ENCODE data around the gene KCNQ4. TPM values are rescaled to one million over a fixed set of nuclear protein-coding genes. Genes with fewer than 3 reads are reported as not detected.
A peak's percentile ranks its signal among the peaks of the same experiment; 100 is the strongest.

KCNQ4 gene
- polyA plus RNA-seq, 3 donors: 0.13 TPM; not detected in 2

- peaks cover 4 to 14% of the 10 kb centered on the region in 2 donors for H3K36me3 Mint-ChIP-seq
- H3K27me3 ChIP-seq (ENCODE audit: control insufficient read depth in 2 of 2, insufficient read depth in 2 of 2, low read length in 2 of 2): peaks cover 17 to 35% of the 10 kb centered on the region in 2 donors
- peaks cover 4 to 9% of the 10 kb centered on the region in 2 donors for H3K4me1 ChIP-seq (ENCODE audit: control insufficient read depth in 1 of 2, insufficient read depth in 2 of 2, low read length in 2 of 2)
- no peak for TF ChIP-seq CTCF (IDR thresholded peaks at IDR 0.05)
- H3K4me1 Mint-ChIP-seq: peaks cover 14% of the 10 kb centered on the region
- H3K27ac Mint-ChIP-seq: no peak overlapping the region
- H3K27me3 Mint-ChIP-seq (ENCODE audit: low read depth in 3 of 3): peaks cover 38 to 49% (median 41%) of the 10 kb centered on the region in 3 donors
- intact Hi-C loops (cut with micrococcal nuclease): no loop called here
- no peaks in the 10 kb centered on the region for H3K79me2 ChIP-seq (ENCODE audit: insufficient read depth, low read length)
- H3K27ac ChIP-seq (ENCODE audit: low read depth in 1 of 2, low read length in 2 of 2): no peak overlapping the region
- no peak overlapping the region for H3K9ac ChIP-seq (ENCODE audit: insufficient read depth, low read length, poor library complexity, severe bottlenecking)
- peaks cover 2 to 13% (median 7%) of the 10 kb centered on the region in 7 donors for H3K9me3 Mint-ChIP-seq
- H3K36me3 ChIP-seq (replicated peaks in 1 of 2; ENCODE audit: control insufficient read depth in 1 of 2, insufficient read depth in 2 of 2, low read length in 2 of 2): no peaks in the 10 kb centered on the region
- H3K4me3 ChIP-seq (replicated peaks in 1 of 3; ENCODE audit: low read depth in 2 of 3, low read length in 3 of 3): peak overlapping the region in 2 of 3 experiments; percentile 12 to 55
- H4K20me1 ChIP-seq (ENCODE audit: insufficient read depth, low read length): no peaks in the 10 kb centered on the region
- peak overlapping the region; percentile 64 to 76 for H3K4me3 Mint-ChIP-seq
- 10% methylated on average over 66 of the region's 73 CpGs for WGBS (ENCODE audit: insufficient coverage)
- H3K9me3 ChIP-seq (replicated peaks in 1 of 2; ENCODE audit: control insufficient read depth in 1 of 2, insufficient read depth in 1 of 2, low read length in 2 of 2): peaks cover 0 to 6% of the 10 kb centered on the region in 2 donors
- peak overlapping the region; percentile 67 for H3K4me2 ChIP-seq (replicated peaks; ENCODE audit: extremely low read depth, low read length, poor library complexity, severe bottlenecking)
- H2AFZ ChIP-seq (ENCODE audit: insufficient read depth, low read depth, low read length, poor library complexity, severe bottlenecking): peak overlapping the region; percentile 63
- DNase-seq: no peak
These were observed 100.6 kb downstream of the KCNQ4 start for GRCh38 chr1:40884055-40884795.

GRCh38 chr1:40886318-40887011, 102.9 kb downstream of the KCNQ4 start:
- no peak overlapping the region for H3K27ac ChIP-seq (ENCODE audit: low read depth in 1 of 2, low read length in 2 of 2)
- peaks cover 14 to 23% of the 10 kb centered on the region in 2 donors for H3K4me1 ChIP-seq (ENCODE audit: control insufficient read depth in 1 of 2, insufficient read depth in 2 of 2, low read length in 2 of 2)
- H3K27me3 Mint-ChIP-seq (ENCODE audit: low read depth in 3 of 3): peaks cover 39 to 47% (median 39%) of the 10 kb centered on the region in 3 donors
- no peaks in the 10 kb centered on the region for H3K79me2 ChIP-seq (ENCODE audit: insufficient read depth, low read length)
- no peak overlapping the region for H3K4me3 ChIP-seq (replicated peaks in 1 of 3; ENCODE audit: low read depth in 2 of 3, low read length in 3 of 3)
- DNase-seq: no peak
- no peak overlapping the region for H2AFZ ChIP-seq (ENCODE audit: insufficient read depth, low read depth, low read length, poor library complexity, severe bottlenecking)
- peak overlapping the region in 1 of 2 donors; percentile 30 for H3K4me3 Mint-ChIP-seq
- no peaks in the 10 kb centered on the region for H3K36me3 ChIP-seq (replicated peaks in 1 of 2; ENCODE audit: control insufficient read depth in 1 of 2, insufficient read depth in 2 of 2, low read length in 2 of 2)
- no peak overlapping the region for H3K4me2 ChIP-seq (replicated peaks; ENCODE audit: extremely low read depth, low read length, poor library complexity, severe bottlenecking)
- peaks cover 4 to 15% of the 10 kb centered on the region in 2 donors for H3K36me3 Mint-ChIP-seq
- no peaks in the 10 kb centered on the region for H4K20me1 ChIP-seq (ENCODE audit: insufficient read depth, low read length)
- H3K9me3 ChIP-seq (replicated peaks in 1 of 2; ENCODE audit: control insufficient read depth in 1 of 2, insufficient read depth in 1 of 2, low read length in 2 of 2): peaks cover 0 to 6% of the 10 kb centered on the region in 2 donors
- peaks cover 2 to 13% (median 7%) of the 10 kb centered on the region in 7 donors for H3K9me3 Mint-ChIP-seq
- intact Hi-C loops (cut with micrococcal nuclease): loop anchor here in 1 of 2 donors (5.0 kb wide), 1 partner anchor 66 kb away; no protein-coding TSS in a partner anchor
- peaks cover 26% of the 10 kb centered on the region for H3K4me1 Mint-ChIP-seq
- peaks cover 17 to 35% of the 10 kb centered on the region in 2 donors for H3K27me3 ChIP-seq (ENCODE audit: control insufficient read depth in 2 of 2, insufficient read depth in 2 of 2, low read length in 2 of 2)
- TF ChIP-seq CTCF (IDR thresholded peaks at IDR 0.05): no peak
- no peak overlapping the region for H3K27ac Mint-ChIP-seq
- WGBS (ENCODE audit: insufficient coverage): 79% methylated on average over 3 of the region's 7 CpGs
- H3K9ac ChIP-seq (ENCODE audit: insufficient read depth, low read length, poor library complexity, severe bottlenecking): no peak overlapping the region

Measured in CD14-positive monocyte (primary cell).